NCI-H187 treated with DMSO at 0.1 percent for 48 hours (cell line): ENCODE data around the gene UBASH3B.
A peak's percentile ranks its signal among the peaks of the same experiment; 100 is the strongest.
"Not testable (repeated sequence)": the region's sequence is repeated elsewhere in the genome, so short reads cannot be mapped to it uniquely, and the experiment has no call there.

Experiments used
- DNase-seq: peaks from one replicate; lab custom pipeline; 2025; lab: John Stamatoyannopoulos, UW

UBASH3B gene

GRCh38 chr11:122655527-122656072 is at the start of gene UBASH3B:
Gene UBASH3B, plus strand, starts transcription at chr11:122655722. Its CDS starts 328 bp downstream, at chr11:122656050.
- no peak for DNase-seq

- not testable (repeated sequence) for DNase-seq
These were observed 48.4 kb upstream of the UBASH3B start for GRCh38 chr11:122607162-122607561.

DNA sequence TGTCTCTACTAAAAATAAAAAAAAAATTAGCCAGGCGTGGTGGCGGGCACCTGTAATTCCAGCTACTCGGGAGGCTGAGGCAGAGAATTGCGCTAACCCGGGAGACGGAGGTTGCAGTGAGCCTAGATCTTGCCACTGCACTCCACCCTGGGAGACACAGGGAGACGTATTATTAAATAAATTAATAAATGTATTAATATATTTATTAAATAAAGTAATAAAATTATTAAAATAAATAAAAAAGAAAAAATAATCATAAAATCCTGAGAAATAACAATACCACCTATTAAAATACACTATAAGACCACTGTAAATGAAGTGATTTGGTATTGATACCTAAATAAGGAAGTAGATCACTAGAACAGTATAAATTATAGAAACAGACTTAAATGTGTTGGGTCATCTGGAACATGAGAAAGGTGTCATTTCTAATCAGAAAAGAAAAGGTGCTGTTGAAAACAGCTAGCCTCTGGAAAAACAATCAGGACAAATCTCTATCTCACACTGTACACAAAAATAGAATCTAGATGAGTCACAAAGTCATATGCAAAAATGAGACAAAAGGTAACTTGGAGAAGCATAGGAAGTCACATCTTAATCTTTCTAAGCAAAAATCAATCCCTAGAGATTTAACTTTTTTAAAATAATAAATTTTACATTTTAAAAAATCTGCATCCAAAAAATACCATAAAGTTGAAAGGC is 43.2 kb upstream of the UBASH3B start:
- DNase-seq, result no peak

DNA sequence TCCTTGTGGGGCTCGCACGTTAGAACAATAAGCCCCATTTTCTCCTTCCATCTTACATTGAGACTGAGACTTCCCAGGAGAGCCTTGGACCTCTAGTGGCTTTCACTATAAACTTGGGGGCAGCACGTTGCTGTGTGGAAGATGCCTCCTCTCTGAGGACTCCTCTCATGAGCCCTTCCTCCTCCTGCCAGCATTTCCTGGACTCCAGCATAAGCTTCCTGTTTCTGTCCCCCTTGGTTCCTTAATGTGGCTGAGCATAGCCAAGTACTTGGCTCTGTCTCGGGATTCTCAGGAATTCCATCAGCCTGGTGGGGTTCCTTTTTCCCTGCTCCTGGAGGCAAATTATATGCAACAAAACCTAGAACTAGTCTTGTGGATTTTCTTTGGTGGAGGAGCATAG is 38.8 kb upstream of the UBASH3B start:
- DNase-seq, result no peak

GRCh38 chr11:122617297-122617696 is 38.2 kb upstream of the UBASH3B start:
- DNase-seq, result no peak

- DNase-seq, result no peak
These were observed 37.6 kb upstream of the UBASH3B start for GRCh38 chr11:122617926-122618325.

DNA sequence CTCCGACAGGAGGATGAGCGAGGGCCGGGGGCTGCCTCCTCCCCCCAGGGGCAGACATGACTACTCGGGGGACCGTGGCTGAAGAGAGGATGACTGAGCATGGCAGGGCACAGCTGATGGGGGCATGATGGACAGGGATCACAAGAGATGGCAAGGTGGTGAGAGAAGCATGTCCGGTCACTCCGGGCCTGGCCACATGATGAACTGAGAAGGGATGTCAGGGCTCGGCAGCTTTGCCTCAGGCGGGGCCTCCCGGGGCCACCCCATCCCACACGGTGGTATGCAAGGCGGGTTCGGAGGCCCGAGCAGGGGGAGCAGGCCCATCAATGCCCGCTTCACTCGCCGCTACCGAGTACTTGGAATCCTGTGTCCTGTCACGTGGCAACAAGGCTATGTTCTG is 36.6 kb upstream of the UBASH3B start:
- no peak for DNase-seq

DNA sequence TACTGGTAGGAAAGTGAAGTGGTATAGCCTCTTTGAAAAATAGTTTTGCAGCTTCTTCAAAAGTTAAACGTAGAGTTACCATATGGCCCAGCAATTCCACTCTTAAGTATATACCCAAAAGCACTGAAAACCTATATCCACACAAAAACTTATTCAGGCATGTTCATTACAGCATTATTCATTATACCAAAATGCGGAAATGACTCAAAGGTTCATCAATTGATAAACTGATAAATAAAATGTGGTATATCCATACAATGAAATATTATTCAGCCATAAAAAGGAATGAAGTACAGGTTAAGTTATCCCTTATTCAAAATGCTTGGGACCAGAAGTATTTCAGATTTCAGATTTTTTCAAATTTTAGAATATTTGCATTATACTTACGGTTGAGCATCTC is 35.8 kb upstream of the UBASH3B start:
- no peak for DNase-seq

- DNase-seq, result not testable (repeated sequence)
These were observed 30.0 kb upstream of the UBASH3B start for GRCh38 chr11:122625501-122625900.

DNA sequence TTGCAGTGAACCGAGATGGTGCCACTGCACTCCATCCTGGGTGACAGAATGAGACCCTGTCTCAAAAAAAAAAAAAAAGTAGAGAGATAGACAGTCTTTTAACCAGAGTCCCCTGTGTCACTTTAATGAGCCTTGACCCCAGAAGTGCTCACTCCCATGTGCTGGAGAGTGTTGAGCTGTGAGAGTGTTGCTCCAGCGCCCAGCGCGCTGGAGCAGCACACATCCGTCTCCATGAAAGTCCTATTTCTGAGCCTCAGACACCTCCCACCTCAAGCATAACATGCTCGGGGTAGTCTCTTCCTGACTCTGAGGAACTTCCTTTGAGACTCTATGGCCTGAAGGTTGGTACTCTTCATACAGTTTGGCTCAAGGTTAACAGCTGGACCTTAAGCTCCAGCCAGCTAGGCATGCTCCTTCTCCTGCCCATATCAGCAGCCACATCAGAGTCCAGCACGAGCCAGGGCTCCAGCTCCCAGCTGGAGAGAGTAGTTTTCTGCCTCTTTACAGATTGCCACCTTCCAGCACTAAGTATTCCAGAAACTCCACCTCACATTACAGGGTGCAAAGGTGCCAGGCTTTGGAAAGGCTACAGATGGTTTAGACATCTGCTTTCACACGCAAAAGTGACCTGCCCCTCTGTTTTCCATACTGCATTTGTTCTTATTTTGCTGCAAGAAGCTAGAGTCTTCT is 29.4 kb upstream of the UBASH3B start:
- DNase-seq, result no peak

DNA sequence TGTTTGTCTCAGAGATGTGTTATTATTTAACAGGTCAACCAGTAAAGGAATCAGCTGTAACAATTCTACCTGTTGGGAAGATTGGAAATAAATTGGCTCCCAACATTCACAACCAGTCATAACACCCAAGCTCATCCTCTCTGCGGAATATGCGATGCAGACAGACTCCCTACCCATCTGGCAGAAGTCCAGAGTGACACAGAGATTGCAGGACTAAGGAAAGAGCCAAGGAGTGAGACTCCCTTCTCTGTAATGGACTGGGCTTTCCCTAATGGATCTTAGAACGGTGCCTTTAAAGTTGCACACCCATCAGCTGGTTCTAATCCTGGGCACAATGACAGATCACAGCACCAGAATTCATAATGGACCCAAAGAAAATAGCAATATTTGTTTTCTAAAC is 27.8 kb upstream of the UBASH3B start:
- DNase-seq, result no peak

DNA sequence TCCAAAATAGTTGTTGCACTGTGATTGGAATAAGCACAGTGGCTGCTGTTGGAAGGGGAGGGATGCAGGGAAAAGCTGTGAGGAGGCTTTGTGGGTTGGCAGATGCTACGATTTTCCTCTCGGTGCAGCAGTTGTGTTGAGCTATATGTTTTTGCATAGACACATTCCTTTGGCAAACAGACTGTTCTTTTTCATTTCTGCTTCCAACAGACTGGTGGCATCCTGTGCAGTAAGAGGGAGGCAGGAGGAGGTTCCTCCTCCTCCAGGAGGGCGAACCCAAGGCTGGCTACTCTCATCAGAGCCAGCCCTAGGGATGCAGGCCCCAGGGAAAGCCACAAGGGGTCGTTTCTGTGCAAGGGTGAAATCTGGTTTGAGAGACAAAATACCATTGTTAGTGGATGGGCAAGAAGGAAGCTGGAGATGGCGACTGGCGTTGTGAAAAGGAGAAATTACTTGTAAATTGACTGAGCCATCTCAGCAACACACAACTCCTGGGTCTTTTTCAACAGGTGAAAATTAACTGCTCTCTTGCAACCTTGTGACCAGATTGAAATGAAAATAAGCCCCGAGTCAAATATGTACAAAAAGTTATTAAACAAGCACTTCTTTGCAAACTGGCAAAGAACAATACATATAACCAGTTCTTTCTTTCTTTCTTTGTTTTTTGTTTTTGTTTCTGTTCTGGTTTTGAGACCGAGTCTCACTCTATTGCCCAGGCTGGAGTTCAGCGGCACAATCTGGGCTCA is 26.5 kb upstream of the UBASH3B start:
- DNase-seq, result no peak

DNA sequence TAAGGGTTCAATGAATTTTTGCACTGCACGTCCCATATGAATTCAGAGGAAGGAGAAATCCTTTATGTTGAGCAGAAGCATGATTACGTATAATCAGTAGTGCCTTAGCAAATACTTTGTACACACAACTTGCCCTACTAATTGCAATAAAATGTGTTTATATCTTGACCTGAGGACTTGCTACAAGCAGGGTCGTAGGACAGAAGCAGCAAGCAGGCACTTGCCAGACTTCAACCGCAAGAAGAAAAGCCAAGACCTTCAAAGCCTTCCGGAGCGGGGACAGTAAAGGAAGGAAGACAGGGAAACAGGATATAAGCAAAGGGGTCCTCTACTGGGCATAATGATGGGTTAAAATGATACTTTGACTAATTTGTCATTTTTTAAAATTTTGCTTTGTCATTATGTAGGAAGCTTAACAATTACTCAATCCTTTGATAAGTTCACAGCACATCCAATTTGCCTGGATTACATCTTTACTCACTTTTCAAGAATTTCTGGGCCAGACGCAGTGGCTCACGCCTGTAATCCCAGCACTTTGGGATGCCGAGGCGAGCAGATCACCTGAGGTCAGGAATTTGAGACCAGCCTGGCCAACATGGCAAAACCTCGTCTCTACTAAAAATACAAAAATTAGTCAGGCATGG is 23.2 kb upstream of the UBASH3B start:
- DNase-seq, result no peak

- peak; percentile 13 for DNase-seq
These were observed 22.2 kb upstream of the UBASH3B start for GRCh38 chr11:122633219-122633829.

GRCh38 chr11:122634501-122634900 is 21.0 kb upstream of the UBASH3B start:
- no peak for DNase-seq

GRCh38 chr11:122637541-122637940 is 18.0 kb upstream of the UBASH3B start:
- no peak for DNase-seq

DNA sequence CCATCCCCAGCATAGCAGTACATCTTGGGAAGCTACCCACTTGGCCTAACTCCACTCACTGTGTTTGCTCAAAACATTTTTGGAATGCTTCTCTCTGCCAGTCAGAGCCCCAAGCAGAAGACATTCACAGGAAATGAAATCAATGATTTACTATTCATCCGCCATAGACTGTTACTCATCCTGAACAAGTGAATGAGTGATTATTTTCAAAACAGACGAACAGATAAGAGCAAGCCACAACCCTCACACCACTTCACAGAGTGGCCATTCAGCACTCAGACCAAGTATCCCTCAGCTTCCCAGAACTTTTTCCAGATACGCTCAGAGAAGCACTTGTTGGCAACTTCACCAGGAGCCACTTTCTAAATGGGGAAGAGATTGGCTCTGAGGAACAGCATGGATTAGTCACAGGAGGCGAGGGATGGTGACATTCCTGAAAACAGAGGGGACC is 13.0 kb upstream of the UBASH3B start:
- DNase-seq, result no peak

DNA sequence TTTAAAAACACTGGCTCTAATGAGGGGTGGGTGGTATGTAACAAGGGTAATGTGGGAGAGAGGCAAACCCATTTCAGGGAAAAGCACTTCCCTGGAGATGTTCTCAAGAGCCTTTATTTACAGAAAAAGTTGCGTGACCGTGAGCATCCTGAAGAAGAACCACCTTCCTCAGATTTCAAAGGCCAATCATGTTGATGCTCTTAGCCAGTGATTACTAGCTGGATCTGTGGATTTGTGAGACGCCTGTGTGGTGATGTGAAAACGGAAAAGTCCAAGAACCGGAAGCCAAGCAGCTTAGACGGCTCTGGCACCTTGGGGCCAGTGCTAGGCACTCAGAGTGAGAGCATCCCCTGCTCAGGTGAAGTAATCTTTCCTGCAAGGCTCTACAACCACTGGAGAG is 12.6 kb upstream of the UBASH3B start:
- DNase-seq, result no peak

GRCh38 chr11:122645847-122646246 is 9.7 kb upstream of the UBASH3B start:
- DNase-seq, result no peak

GRCh38 chr11:122646549-122647340 is 8.8 kb upstream of the UBASH3B start:
- no peak for DNase-seq

DNA sequence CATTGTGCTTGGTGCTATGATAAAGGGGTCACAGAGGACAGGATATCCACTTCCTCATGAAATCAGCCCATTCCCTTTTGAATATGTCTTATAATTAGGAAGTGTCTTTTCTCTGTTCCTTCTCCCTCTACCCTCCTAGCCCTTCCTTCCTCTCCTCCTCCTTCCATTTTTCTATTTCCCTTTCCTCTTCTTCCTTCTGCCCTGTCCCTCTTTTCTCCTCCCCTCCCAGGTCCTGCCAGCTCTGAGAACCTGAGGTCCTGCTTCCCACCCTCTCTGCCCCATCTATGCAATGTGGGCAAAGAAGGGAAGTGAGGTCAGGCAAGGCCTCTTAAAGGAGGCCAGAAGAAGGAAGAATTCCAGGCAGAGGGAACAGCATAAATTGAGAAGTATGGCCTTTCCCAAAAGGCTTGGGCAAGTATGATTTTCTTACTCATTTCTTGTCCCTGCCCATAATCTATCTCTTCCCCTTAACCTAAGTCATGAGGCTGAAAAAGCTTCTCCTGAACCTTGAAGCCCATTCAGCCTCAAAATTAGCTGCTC is 7.7 kb upstream of the UBASH3B start:
- no peak for DNase-seq
